Measurements from ENCODE around the gene EXOC4.

GRCh38 chr7:133649593-133649992 lies 396.7 kb downstream of the EXOC4 start:
- TF ChIP-seq CTCF (IDR thresholded peaks at IDR 0.05), result no peak
- TF ChIP-seq POLR2A (IDR thresholded peaks at IDR 0.05), result no peak
- TF ChIP-seq POLR2AphosphoS5 (IDR thresholded peaks at IDR 0.05), result no peak
